ENCODE results near the gene ASCL5. TPM values are rescaled to one million over a fixed set of nuclear protein-coding genes. Genes with fewer than 3 reads are reported as not detected.

Gene ASCL5
- total and polyA plus RNA-seq, 10 of the 15 experiments (the other 5 are each of a cell fraction or from before 2014, with no cell fraction given): 0.04 TPM; not detected in 9

DNA sequence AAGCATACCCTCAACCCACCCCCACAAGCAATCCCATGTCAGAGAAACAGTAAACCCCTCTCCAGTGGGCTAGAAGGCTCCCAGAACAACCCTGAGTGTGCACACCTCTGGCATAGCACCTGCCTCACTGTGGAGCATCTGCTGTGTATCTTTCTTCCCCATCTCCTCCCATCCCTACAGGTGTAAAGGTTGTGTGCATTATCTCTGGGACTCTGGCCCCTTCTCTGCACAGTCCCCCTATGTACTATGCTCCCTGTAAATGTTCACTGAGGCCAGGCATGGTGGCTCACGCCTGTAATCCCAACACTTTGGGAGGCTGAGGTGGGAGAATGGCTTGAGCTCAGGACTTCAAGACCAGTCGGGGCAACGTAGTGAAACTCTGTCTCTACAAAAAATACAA, 14.1 kb downstream of the ASCL5 start:
- FAIRE-seq: no peak
- no peak overlapping the region for H3K27ac ChIP-seq (ENCODE audit: control insufficient read depth, insufficient read depth)
- no peaks in the 10 kb centered on the region for H3K9me3 ChIP-seq (replicated peaks; ENCODE audit: control insufficient read depth, insufficient read depth, low read length)
- ChIA-PET SMC1A (ENCODE audit: uncharacterized antibody, unreplicated experiment) (interaction anchor here (0.9 to 1.1 kb wide), 2 partner anchors 28 to 133 kb away, joined by 3 to 4 read pairs; no protein-coding TSS in a partner anchor), CTCF (interaction anchor here (1.3 to 5.4 kb wide), 2 partner anchors 37 to 141 kb away, joined by 3 to 47 read pairs; no protein-coding TSS in a partner anchor), POLR2A (no interaction called here), RAD21 (ENCODE audit: unreplicated experiment) (interaction anchor here (0.5 to 3.0 kb wide), 5 partner anchors 14 to 553 kb away, joined by 3 to 21 read pairs (median 3); partner anchors contain the start of gene ASCL5)
- DNase-seq (ENCODE audit: low read depth, low spot score): no peak
- WGBS (ENCODE audit: insufficient coverage, insufficient replicate concordance, low lambda C conversion rate, missing lambda C conversion rate): 29% methylated on average over 3 of the region's 3 CpGs
- no peaks in the 10 kb centered on the region for H3K36me3 ChIP-seq (ENCODE audit: control insufficient read depth in 2 of 2, insufficient read depth in 2 of 2, low read length in 1 of 2)
- no peaks in the 10 kb centered on the region for H4K20me1 ChIP-seq (ENCODE audit: control insufficient read depth, insufficient read depth)
- ATAC-seq: no peak
- BruUV-seq (replicated peaks): no TSS peak
- no peak overlapping the region for H3K4me3 ChIP-seq
- H3K4me1 ChIP-seq (ENCODE audit: control insufficient read depth, insufficient read depth, low read length): no peaks in the 10 kb centered on the region
- no peak overlapping the region for H2AFZ ChIP-seq (ENCODE audit: control insufficient read depth, low read depth, low read length)
- no peak overlapping the region for H3K9ac ChIP-seq (ENCODE audit: control insufficient read depth, insufficient read depth, low read length)
- in situ Hi-C loops (cut with MboI) (no loop called here), intact Hi-C loops (cut with micrococcal nuclease; ENCODE audit: unreplicated experiment) (loop anchor here (10.0 kb wide), 1 partner anchor 558 kb away; no protein-coding TSS in a partner anchor)
- H3K4me2 ChIP-seq (ENCODE audit: control insufficient read depth, insufficient read depth): no peak overlapping the region
- peaks cover 0 to 8% of the 10 kb centered on the region in 2 experiments; a peak in 2 of 4 replicates for H3K27me3 ChIP-seq (replicated peaks in 1 of 2; ENCODE audit: control insufficient read depth in 2 of 2, insufficient read depth in 2 of 2, low read length in 1 of 2)
- H3K79me2 ChIP-seq (ENCODE audit: control insufficient read depth, insufficient read depth, low read length): no peaks in the 10 kb centered on the region
- TF ChIP-seq CEBPB (IDR thresholded peaks at IDR 0.05; ENCODE audit: borderline replicate concordance in 1 of 2, low read depth in 2 of 2, low read length in 2 of 2) (no peak), HDAC2 (IDR thresholded peaks at IDR 0.05) (no peak), POLR2AphosphoS5 (IDR thresholded peaks at IDR 0.05; ENCODE audit: low read length) (no peak), EED (IDR thresholded peaks at IDR 0.05; ENCODE audit: low read depth) (no peak), SIN3A (IDR thresholded peaks at IDR 0.05; ENCODE audit: low read depth, low read length) (no peak), SUZ12 (IDR thresholded peaks at IDR 0.05; ENCODE audit: unreplicated experiment) (no peak), RBBP5 (conservative IDR thresholded peaks at IDR 0.05) (no peak), ASH2L (IDR thresholded peaks at IDR 0.05; ENCODE audit: borderline replicate concordance, low read depth) (no peak), CREB1 (IDR thresholded peaks at IDR 0.05; ENCODE audit: low read depth) (no peak), FOS (IDR thresholded peaks at IDR 0.05; ENCODE audit: borderline replicate concordance, extremely low read depth, insufficient read length) (no peak)
- TF ChIP-seq, protein P1, sequence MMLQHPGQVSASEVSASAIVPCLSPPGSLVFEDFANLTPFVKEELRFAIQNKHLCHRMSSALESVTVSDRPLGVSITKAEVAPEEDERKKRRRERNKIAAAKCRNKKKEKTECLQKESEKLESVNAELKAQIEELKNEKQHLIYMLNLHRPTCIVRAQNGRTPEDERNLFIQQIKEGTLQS (IDR thresholded peaks at IDR 0.05; ENCODE audit: borderline replicate concordance, extremely low read depth, low read depth, low read length): no peak
